Uterus (tissue), 4 donors: ENCODE data around the gene COL8A1. TPM values are rescaled to one million over a fixed set of nuclear protein-coding genes. Genes with fewer than 3 reads are reported as not detected.
A peak's percentile ranks its signal among the peaks of the same experiment; 100 is the strongest.

ENCODE experiments used
- DNase-seq, 2 donors: peaks; one replicate each; pipeline ENCODE4 v3.0.0-alpha.2; 2019 to 2020
- H3K27ac ChIP-seq, 2 donors: fragments of 200-600 bp; sonication (generic); 1 replicate in 1 of 2; 2 replicates in 1 of 2; pipeline ENCODE4 v1.5.1; 2016 to 2018
- H3K27me3 ChIP-seq, 2 donors: fragments of 200-600 bp; sonication (generic); one replicate each; pipeline ENCODE4 v1.5.1; 2018 to 2019; ENCODE audit warnings: control low read depth in 1 of 2
- H3K36me3 ChIP-seq, 2 donors: fragments of 200-600 bp; sonication (generic); one replicate each; pipeline ENCODE4 v1.5.1; 2019; ENCODE audit warnings: control low read depth in 1 of 2
- H3K4me1 ChIP-seq, 2 donors: fragments of 200-600 bp; sonication (generic); one replicate each; pipeline ENCODE4 v1.5.1; 2018 to 2019; ENCODE audit warnings: control low read depth in 1 of 2
- H3K4me3 ChIP-seq, 2 donors: fragments of 200-600 bp; sonication (generic); 1 replicate in 1 of 2; 2 replicates in 1 of 2; pipeline ENCODE4 v1.5.1; 2018 to 2019; ENCODE audit warnings: mild to moderate bottlenecking in 1 of 2
- H3K9me3 ChIP-seq, 2 donors: fragments of 200-600 bp; sonication (generic); one replicate each; pipeline ENCODE4 v1.5.1; 2019; ENCODE audit warnings: control low read depth in 1 of 2
- POLR2A ChIP-seq, 2 donors: fragments of 450-650 bp; IDR thresholded peaks; one replicate each; pipeline ENCODE4 v1.6.1; 2016; ENCODE audit warnings: antibody characterized with exemption in 2 of 2, mild to moderate bottlenecking in 1 of 2, moderate library complexity in 1 of 2
- intact Hi-C: fragments of 100-400 bp; cut with DNase I; formaldehyde crosslinking; loops from one replicate; pipeline ENCODE4 v1.15.1; 2023; ENCODE audit warnings: low total_unique reads
- total RNA-seq, 4 donors: library from RNA; depleted of rRNA in 3 of 4; stranded (reverse); fragments of >200 nt in 3 of 4; gene quantifications; one replicate each; pipeline versions ENCODE4 v1.1.0 to v1.2.4, GENCODE V29; 2014 to 2023
- TF ChIP-seq, protein P1 (sequence below), 4 experiments: fragments of 200-600 bp in 2 of 4; fragments of 450-650 bp in 2 of 4; sonication (generic) in 2 of 4; IDR thresholded peaks; one replicate each; pipeline ENCODE4 v1.5.1; 2016 to 2019; ENCODE audit warnings: antibody characterized with exemption in 4 of 4, mild to moderate bottlenecking in 2 of 4, moderate library complexity in 1 of 4
- donor health status: DM: yes; HTN: yes; CAD: no.

The COL8A1 gene
- total RNA-seq, 4 donors from 2014 or later: 2.6 to 30.9 (median 18.0) TPM

DNA sequence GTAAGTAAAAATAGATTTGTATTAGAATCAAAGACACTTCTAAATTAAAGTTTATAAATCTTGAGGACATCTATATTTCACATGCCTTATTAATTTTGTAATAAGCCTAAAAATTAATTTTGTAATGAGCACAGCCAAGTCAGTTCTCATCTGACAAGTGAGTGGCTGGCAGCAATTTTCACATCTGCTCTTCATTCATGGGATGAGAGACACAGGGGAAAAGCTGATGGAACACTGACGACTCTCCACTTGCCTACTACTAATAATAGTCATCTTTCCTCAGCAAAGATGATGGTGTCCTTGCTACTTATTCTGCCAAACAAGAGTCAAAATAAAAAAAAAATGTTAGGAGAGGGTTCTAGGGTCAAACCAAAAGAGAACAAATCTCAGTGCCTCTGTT is 164.9 kb downstream of the COL8A1 start:
- intact Hi-C loops: no loop called here
- Histone ChIP-seq H3K36me3 (no peaks in the 10 kb centered on the region), H3K27ac (no peak overlapping the region), H3K9me3 (peaks cover 0 to 12% of the 10 kb centered on the region in 2 donors), H3K4me3 (no peak overlapping the region), H3K4me1 (no peaks in the 10 kb centered on the region), H3K27me3 (no peaks in the 10 kb centered on the region)
- DNase-seq: no peak
- TF ChIP-seq, protein P1, sequence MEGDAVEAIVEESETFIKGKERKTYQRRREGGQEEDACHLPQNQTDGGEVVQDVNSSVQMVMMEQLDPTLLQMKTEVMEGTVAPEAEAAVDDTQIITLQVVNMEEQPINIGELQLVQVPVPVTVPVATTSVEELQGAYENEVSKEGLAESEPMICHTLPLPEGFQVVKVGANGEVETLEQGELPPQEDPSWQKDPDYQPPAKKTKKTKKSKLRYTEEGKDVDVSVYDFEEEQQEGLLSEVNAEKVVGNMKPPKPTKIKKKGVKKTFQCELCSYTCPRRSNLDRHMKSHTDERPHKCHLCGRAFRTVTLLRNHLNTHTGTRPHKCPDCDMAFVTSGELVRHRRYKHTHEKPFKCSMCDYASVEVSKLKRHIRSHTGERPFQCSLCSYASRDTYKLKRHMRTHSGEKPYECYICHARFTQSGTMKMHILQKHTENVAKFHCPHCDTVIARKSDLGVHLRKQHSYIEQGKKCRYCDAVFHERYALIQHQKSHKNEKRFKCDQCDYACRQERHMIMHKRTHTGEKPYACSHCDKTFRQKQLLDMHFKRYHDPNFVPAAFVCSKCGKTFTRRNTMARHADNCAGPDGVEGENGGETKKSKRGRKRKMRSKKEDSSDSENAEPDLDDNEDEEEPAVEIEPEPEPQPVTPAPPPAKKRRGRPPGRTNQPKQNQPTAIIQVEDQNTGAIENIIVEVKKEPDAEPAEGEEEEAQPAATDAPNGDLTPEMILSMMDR (IDR thresholded peaks at IDR 0.05): no peak
- no peak for TF ChIP-seq POLR2A (IDR thresholded peaks at IDR 0.05)

DNA sequence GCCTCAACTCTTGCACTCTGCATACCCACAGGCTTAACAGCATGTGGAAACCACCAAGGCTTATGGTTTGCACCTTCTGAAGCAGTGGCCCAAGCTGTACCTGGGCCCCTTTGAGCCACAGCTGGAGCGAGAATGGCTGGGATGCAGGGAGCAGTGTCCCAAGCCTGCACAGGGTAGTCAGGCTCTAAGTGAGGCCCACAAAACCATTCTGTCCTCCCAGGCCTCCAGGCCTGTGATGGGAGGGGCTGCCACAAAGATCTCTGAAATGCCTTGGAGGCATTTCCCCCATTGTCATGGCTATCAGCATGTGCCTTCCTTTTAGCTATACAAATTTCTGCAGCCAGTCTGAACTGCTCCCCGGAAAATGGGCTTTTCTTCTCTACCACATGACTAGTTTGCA is 166.8 kb downstream of the COL8A1 start:
- DNase-seq: no peak
- peaks cover 0 to 12% of the 10 kb centered on the region in 2 donors for H3K9me3 ChIP-seq
- no peak overlapping the region for H3K4me3 ChIP-seq
- no peaks in the 10 kb centered on the region for H3K36me3 ChIP-seq
- no peak overlapping the region for H3K27ac ChIP-seq
- H3K4me1 ChIP-seq: no peaks in the 10 kb centered on the region
- intact Hi-C loops: no loop called here
- no peaks in the 10 kb centered on the region for H3K27me3 ChIP-seq
- TF ChIP-seq, protein P1 (IDR thresholded peaks at IDR 0.05): no peak
- no peak for TF ChIP-seq POLR2A (IDR thresholded peaks at IDR 0.05)

DNA sequence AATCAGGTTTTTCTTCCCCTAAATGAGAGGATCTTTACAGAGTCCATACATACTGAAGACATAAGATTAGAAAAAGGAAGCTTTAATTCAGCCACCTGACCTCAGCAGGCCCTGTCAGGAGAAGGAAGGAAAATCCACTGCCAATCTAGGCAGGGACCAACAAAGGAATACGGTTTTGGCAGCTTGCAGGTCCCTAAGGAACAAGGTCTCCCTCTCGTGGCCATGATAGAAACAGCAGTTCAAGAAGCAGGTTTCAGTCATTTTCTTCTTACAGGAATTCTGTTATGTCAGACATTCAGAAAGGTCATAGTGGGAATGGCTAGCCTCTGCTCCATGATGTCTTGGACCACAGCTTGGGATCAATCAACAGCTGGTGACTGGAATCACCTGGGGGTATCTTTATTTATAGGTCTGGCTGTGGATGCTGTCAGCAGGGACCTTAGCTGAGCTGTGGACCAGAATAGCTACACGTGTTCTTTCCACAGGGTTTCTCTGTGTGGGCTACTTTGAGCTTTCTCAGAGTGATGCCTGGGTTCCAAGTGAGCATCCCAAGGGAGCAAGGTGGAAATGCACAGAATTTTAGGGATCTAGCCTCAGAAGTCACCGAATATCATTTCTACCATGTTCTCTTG is 169.9 kb downstream of the COL8A1 start:
- no peak for TF ChIP-seq POLR2A (IDR thresholded peaks at IDR 0.05)
- TF ChIP-seq, protein P1 (IDR thresholded peaks at IDR 0.05): peak; percentile 38 to 68 (median 58)
- intact Hi-C loops: no loop called here

DNA sequence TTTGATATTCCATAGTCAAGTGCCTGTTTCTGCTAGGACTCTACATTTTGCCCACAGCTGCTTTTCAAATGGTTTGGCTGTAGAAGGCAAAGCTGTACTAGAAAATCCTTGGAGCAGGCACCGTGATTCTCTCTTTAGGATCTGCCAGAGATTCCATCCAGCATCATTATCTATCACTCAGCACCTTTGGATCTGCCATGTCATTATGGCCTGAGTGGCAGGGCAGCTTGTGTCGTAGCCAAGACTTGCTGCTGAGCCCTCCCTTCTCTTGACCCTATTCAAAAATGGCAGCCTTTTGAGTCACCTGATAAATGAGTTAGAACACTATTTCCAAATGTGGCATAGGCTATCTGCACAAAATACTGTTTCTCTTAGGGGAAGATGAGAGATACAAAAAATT is 171.2 kb downstream of the COL8A1 start:
- Histone ChIP-seq H3K27ac (no peak overlapping the region), H3K9me3 (peaks cover 0 to 12% of the 10 kb centered on the region in 2 donors), H3K27me3 (no peaks in the 10 kb centered on the region), H3K36me3 (no peaks in the 10 kb centered on the region), H3K4me3 (no peak overlapping the region), H3K4me1 (no peaks in the 10 kb centered on the region)
- intact Hi-C loops: no loop called here
- DNase-seq: no peak
- no peak for TF ChIP-seq POLR2A (IDR thresholded peaks at IDR 0.05)
- TF ChIP-seq, protein P1 (IDR thresholded peaks at IDR 0.05): no peak

More for the DNA sequence above, 169.9 kb downstream of the COL8A1 start:
- no peaks in the 10 kb centered on the region for H3K36me3 ChIP-seq
- H3K4me3 ChIP-seq: no peak overlapping the region
- H3K4me1 ChIP-seq: no peaks in the 10 kb centered on the region
- no peak for DNase-seq
- H3K27me3 ChIP-seq: no peaks in the 10 kb centered on the region
- peaks cover 0 to 12% of the 10 kb centered on the region in 2 donors for H3K9me3 ChIP-seq
- H3K27ac ChIP-seq: no peak overlapping the region

DNA sequence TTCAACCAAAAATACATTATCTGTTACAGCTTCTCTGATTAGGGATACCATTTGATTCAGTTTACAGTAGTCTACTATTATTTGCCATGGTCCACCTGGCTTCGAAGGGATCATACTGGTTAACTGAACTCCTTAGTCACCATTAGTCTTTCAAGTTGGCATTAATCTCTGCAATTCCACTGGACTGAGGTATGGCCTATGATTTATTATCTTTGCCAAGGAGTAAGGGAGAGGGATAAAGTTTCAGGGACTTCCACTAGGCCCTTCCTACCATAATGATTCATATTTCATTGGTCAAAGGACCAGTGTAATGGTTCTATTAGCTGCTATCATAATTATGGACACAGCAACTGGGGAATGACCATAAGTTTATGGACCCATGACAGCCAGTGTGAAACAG is 172.0 kb downstream of the COL8A1 start:
- Histone ChIP-seq H3K9me3 (peaks cover 0 to 7% of the 10 kb centered on the region in 2 donors), H3K4me3 (no peak overlapping the region), H3K27me3 (no peaks in the 10 kb centered on the region), H3K4me1 (no peaks in the 10 kb centered on the region), H3K27ac (no peak overlapping the region), H3K36me3 (no peaks in the 10 kb centered on the region)
- TF ChIP-seq POLR2A (IDR thresholded peaks at IDR 0.05): no peak
- TF ChIP-seq, protein P1 (IDR thresholded peaks at IDR 0.05): no peak
- intact Hi-C loops: no loop called here
- DNase-seq: no peak
